Upper lobe of left lung (tissue), 4 donors: Measurements from ENCODE around the gene OGDH.

Source experiments
- CTCF ChIP-seq, 6 experiments: fragments of 450-650 bp in 4 of 6; fragments of 200-600 bp in 2 of 6; sonication (generic) in 2 of 6; IDR thresholded peaks; one replicate each; pipeline ENCODE4 v1.5.1; 2016 to 2019; ENCODE audit warnings: antibody characterized with exemption in 6 of 6
- EP300 ChIP-seq, 4 donors: sonication (generic); formaldehyde crosslinking; IDR thresholded peaks; one replicate each; pipeline ENCODE4 v1.5.1; 2017; ENCODE audit warnings: antibody characterized with exemption in 4 of 4, control low read depth in 2 of 4
- POLR2A ChIP-seq, 4 donors: fragments of 450-650 bp; IDR thresholded peaks; one replicate each; pipeline ENCODE4 v1.5.1; 2016 to 2017; ENCODE audit warnings: antibody characterized with exemption in 4 of 4, mild to moderate bottlenecking in 2 of 4
- POLR2AphosphoS5 ChIP-seq, 2 donors: sonication (generic); formaldehyde crosslinking; IDR thresholded peaks; one replicate each; pipeline ENCODE4 v1.5.1; 2017; ENCODE audit warnings: antibody characterized with exemption in 2 of 2

DNA sequence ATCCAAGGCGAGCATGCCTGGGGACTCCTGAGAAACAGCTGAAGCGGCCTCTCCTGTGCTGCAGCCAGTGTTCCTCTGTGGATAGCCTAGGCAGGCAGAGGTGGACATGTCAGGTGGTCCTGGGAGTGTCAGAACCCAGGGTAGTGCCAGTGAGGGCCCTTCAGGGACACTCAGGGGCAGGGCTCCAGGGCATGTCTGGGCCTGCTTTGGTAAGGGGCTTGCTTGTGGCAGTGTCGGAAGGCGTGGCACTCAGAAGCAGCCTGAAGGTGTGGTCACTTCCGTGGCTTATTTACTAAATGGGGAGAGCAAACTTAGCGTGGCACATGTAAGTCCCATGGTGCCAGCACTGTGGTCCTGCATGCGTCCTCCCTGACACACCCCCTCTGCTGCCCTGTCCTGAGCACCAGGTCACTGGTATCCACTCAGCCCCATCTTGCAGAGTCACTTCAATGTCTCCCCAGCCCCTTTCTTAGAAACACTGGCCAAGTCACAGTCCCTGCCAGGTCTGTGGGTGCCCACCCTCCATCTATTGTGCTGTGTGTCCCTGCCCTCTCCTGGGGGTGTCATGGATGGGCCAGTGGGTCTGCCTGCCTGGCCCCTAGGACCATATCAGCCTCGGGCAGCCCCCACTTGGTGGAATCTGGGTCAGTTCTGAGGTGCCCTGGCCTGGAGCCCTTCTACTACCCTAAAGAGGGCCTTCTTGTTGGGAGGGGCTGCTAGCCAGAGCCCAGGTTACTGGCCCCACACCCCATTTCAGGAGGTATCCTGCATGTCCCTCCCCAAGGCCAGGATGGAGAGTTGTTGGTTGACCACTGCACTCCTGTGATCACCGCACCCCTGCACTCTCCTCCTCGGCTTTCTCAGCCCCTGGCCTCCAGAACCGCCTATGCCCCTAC lies 148.6 kb downstream of the OGDH start:
- no peak for TF ChIP-seq CTCF (IDR thresholded peaks at IDR 0.05)
- no peak for TF ChIP-seq POLR2A (IDR thresholded peaks at IDR 0.05)
- no peak for TF ChIP-seq EP300 (IDR thresholded peaks at IDR 0.05)
- TF ChIP-seq POLR2AphosphoS5 (IDR thresholded peaks at IDR 0.05): no peak
